GM12874 (cell line): Measurements from ENCODE around the gene ATF5.

Experiments used
- TF ChIP-seq, protein P1 (sequence below): IDR thresholded peaks from 2 replicates; pipeline ENCODE4 v1.5.1; 2011; ENCODE audit warnings: low read depth, mild to moderate bottlenecking, control low read depth, low read length, moderate library complexity; ENCODE audit not compliant: insufficient read depth

The ATF5 gene

DNA sequence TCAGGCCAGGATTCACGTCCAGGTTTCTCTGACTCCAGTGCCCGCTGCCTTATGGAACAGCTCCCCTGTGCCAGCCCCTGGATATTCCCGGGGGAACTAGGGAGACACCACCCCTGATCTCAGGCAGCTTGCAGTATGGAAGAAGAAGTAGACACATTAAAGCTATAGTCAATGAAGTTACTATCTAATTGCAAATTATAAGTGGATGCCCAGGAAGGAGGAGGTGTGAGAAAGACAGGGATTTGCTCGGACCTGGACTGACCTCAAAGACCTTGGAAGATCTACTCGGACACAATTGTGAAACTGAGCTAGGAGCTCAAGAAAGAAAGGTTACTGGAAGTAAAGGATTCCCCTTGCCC, 21.6 kb downstream of the ATF5 start:
- TF ChIP-seq, protein P1, sequence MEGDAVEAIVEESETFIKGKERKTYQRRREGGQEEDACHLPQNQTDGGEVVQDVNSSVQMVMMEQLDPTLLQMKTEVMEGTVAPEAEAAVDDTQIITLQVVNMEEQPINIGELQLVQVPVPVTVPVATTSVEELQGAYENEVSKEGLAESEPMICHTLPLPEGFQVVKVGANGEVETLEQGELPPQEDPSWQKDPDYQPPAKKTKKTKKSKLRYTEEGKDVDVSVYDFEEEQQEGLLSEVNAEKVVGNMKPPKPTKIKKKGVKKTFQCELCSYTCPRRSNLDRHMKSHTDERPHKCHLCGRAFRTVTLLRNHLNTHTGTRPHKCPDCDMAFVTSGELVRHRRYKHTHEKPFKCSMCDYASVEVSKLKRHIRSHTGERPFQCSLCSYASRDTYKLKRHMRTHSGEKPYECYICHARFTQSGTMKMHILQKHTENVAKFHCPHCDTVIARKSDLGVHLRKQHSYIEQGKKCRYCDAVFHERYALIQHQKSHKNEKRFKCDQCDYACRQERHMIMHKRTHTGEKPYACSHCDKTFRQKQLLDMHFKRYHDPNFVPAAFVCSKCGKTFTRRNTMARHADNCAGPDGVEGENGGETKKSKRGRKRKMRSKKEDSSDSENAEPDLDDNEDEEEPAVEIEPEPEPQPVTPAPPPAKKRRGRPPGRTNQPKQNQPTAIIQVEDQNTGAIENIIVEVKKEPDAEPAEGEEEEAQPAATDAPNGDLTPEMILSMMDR: no peak

DNA sequence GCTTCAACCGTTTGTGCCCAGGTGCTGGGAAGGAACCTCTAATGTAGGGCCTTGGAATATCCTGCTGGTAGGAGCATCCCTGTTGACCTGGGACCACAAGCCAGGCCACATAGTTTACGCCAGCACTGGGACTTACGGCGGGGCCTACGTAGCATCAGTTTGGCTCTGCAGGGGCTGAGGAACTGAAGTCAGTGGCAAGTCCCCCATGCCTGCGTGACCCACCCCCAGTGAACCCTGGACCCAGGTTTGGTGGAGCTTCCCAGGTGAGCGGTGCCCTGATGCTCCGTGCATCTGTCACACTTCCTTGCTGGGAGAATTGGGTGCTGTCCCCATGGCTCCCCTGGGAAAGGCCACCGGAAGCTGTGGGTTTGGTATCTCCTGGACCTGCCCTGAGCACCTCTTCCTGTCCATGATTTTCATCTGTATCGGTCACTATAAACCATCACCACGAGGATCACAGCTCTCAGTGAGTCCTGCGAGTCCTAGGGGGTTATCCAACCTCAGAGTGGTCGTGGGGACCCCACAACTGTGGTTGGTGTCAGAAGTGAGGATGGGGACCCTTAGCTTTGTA, 22.0 kb downstream of the ATF5 start:
- TF ChIP-seq, protein P1: no peak

DNA sequence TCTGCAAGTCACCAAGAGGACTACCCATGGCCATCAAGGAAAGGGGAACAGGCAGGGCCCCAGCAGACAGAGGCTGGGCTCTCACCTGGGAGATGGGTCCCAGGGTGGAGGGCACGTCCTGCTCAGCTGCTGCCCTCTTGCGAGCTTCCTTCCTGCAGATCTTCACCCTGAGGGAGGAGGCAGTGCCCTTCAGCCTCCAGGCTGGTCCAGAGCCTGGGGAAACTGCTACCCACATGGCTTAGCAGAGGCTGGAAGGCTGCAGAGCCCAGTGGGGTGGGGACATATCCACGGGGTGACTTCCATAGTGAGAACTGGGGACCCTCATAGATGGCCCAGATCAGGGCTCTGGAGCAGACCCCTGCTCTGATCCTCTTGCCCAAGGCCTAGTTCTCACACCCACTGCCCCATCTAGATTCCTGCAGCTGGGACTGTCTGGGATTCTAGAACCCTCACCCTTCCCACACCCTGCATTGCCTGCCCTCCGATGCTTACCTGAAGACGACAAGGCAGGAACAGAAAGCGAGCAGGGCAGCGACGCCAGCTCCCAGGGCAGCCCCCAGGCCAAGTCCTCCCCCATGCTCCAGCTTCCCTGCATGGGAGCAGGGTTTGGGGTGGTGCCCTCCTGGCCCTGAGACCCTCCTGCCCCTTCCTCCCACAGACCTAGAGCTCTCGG, 22.9 kb downstream of the ATF5 start:
- TF ChIP-seq, protein P1: no peak

DNA sequence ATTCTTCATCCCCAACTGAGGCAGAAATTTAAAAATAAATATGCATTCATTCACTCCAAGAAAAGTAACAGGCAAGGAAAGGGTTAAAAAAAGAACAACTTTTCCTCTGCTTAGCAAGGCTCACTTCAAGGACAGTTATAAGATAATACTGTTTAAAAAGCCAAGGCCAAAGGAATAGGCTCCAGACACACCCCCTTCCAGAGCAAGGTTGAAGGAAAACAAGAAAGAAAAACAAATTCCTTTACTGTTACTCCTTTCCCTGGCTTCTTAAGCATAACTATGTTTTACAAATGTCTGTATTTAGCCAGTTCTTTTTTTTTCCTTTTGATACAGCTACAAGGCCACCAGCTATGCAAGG, 23.5 kb downstream of the ATF5 start:
- TF ChIP-seq, protein P1: no peak

DNA sequence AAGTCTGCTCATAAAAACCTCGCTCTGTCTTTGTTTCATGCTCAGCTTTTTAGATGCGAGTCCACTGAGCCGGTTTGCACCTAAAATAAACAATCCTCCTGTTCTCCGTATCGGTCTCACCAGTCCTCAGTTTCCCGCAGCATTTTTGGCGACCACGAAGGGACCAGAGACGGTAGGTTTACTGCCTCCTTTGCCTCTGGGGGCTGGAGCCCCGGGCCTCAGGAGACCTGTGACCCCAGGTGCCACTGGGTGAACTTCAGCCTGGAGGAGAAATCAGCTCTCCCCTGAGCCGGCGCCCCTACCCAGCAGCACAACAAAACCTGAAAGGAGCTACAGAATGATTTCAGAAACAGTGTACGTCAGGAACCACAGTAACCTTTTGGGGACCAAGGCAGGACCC, 23.9 kb downstream of the ATF5 start:
- TF ChIP-seq, protein P1: no peak

GRCh38 chr19:49953416-49953815, 24.4 kb downstream of the ATF5 start:
- TF ChIP-seq, protein P1: no peak

DNA sequence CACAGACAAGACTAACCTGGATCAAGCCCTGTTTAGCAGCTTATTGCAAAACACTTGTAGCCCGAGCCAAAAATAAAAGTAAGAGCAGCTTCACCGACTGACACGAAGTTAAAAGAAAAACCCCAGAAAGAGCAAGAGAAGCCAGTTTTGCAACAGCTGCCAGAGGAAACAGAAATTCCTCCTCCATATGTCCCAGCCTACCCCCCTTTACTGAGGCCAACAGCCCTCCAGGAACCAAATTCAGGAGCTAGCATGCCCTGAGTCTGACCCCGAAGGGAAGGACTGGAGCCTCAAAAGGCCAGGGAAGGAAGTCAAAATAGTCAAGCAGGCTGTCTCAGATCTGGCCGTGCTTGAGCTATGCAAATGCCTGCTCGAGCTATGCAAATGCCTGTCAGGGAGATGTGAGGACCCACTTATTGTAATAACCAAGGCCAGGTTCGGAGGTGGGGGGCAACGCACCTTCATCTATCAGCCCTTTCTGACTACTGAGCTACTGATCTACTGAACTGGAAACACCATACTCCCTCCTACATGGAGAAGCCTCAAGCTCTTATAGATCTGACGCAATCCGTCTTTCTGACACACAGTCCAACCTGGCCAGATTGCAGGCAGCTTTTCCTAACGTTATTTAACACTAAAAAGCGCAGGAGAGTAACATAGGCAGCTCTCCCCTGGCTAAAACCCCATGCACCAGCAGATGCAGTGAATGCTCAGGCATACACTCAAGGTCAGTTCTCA, 25.3 kb downstream of the ATF5 start:
- TF ChIP-seq, protein P1: no peak
